Tibial nerve (tissue), 4 donors: ENCODE data around the gene CEP95. TPM values are rescaled to one million over a fixed set of nuclear protein-coding genes. Genes with fewer than 3 reads are reported as not detected.

Experiments used
- DNase-seq, 2 donors: peaks; one replicate each; pipeline ENCODE4 v3.0.0-alpha.2; 2019; ENCODE audit warnings: low spot score in 2 of 2
- H3K27ac ChIP-seq, 4 donors: fragments of 200-600 bp; sonication (generic) in 3 of 4; one replicate each; pipeline ENCODE4 v1.5.1; 2017 to 2019; ENCODE audit warnings: mild to moderate bottlenecking in 1 of 4
- H3K27me3 ChIP-seq, 2 donors: fragments of 200-600 bp; sonication (generic) in 1 of 2; one replicate each; pipeline versions ENCODE4 v1.5.1 to v1.6.0; 2017 to 2019
- H3K36me3 ChIP-seq, 3 donors: fragments of 200-600 bp; sonication (generic); one replicate each; pipeline ENCODE4 v1.5.1; 2018 to 2019
- H3K4me1 ChIP-seq, 4 donors: fragments of 200-600 bp; sonication (generic) in 3 of 4; one replicate each; pipeline ENCODE4 v1.5.1; 2017 to 2019
- H3K4me3 ChIP-seq, 4 donors: fragments of 200-600 bp; sonication (generic) in 3 of 4; one replicate each; pipeline ENCODE4 v1.5.1; 2017 to 2019; ENCODE audit warnings: mild to moderate bottlenecking in 1 of 4, moderate library complexity in 1 of 4
- H3K9me3 ChIP-seq, 4 donors: fragments of 200-600 bp; sonication (generic) in 3 of 4; one replicate each; pipeline ENCODE4 v1.5.1; 2017 to 2019
- EP300 ChIP-seq, 2 donors: sonication (generic); formaldehyde crosslinking; IDR thresholded peaks; one replicate each; pipeline ENCODE4 v1.6.1; 2017; ENCODE audit warnings: antibody characterized with exemption in 2 of 2, mild to moderate bottlenecking in 1 of 2
- POLR2A ChIP-seq, 2 donors: fragments of 450-650 bp; IDR thresholded peaks; one replicate each; pipeline ENCODE4 v1.6.1; 2017; ENCODE audit warnings: antibody characterized with exemption in 2 of 2, mild to moderate bottlenecking in 2 of 2, moderate library complexity in 2 of 2
- WGBS, 2 donors: methylation state at CpG; one replicate each; pipeline ENCODE4 v1.1.5; 2018; 5-methylcytosine and 5-hydroxymethylcytosine counted together
- total RNA-seq, 4 donors: library from RNA; depleted of rRNA; stranded (reverse); fragments of >200 nt; gene quantifications; one replicate each; pipeline ENCODE4 v1.1.0, GENCODE V29; 2016
- TF ChIP-seq, protein P1 (sequence below), 5 experiments: fragments of 200-600 bp in 3 of 5; fragments of 450-650 bp in 2 of 5; sonication (generic) in 3 of 5; IDR thresholded peaks; one replicate each; pipeline ENCODE4 v1.5.1; 2016 to 2019; ENCODE audit warnings: antibody characterized with exemption in 5 of 5, mild to moderate bottlenecking in 3 of 5, moderate library complexity in 2 of 5

The CEP95 gene
- total RNA-seq, 4 donors from 2014 or later = 45.7 to 73.9 (median 59.3) TPM

DNA sequence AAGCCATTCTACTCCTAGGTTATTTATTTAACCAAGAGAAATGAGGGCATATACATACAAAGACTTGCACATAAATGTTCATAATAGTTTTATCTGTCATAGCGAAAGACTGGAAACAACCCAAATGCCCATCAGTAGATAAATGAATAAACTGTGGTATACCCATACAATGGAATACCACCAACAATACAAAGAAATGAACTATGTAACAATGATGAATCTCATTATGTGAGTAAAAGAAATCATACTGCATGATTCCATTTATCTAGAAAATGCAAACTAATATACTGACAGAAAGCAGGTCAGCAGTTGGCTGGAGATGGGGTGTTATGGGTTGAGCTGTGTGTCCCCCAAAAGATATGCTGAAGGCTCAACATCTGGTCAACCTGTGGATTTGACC, 57.3 kb downstream of the CEP95 start:
- no peaks in the 10 kb centered on the region for H3K9me3 ChIP-seq
- peaks cover 0 to 15% (median 0%) of the 10 kb centered on the region in 4 donors for H3K4me1 ChIP-seq
- 66 to 73% methylated on average over 1 of the region's 1 CpG for WGBS, 2 donors
- TF ChIP-seq, protein P1, sequence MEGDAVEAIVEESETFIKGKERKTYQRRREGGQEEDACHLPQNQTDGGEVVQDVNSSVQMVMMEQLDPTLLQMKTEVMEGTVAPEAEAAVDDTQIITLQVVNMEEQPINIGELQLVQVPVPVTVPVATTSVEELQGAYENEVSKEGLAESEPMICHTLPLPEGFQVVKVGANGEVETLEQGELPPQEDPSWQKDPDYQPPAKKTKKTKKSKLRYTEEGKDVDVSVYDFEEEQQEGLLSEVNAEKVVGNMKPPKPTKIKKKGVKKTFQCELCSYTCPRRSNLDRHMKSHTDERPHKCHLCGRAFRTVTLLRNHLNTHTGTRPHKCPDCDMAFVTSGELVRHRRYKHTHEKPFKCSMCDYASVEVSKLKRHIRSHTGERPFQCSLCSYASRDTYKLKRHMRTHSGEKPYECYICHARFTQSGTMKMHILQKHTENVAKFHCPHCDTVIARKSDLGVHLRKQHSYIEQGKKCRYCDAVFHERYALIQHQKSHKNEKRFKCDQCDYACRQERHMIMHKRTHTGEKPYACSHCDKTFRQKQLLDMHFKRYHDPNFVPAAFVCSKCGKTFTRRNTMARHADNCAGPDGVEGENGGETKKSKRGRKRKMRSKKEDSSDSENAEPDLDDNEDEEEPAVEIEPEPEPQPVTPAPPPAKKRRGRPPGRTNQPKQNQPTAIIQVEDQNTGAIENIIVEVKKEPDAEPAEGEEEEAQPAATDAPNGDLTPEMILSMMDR (IDR thresholded peaks at IDR 0.05) = no peak
- TF ChIP-seq POLR2A (IDR thresholded peaks at IDR 0.05) (no peak), EP300 (IDR thresholded peaks at IDR 0.05) (no peak)
- H3K36me3 ChIP-seq = peaks cover 0 to 53% (median 5%) of the 10 kb centered on the region in 3 donors
- no peak overlapping the region for H3K27ac ChIP-seq
- no peak for DNase-seq
- H3K27me3 ChIP-seq = no peaks in the 10 kb centered on the region
- no peak overlapping the region for H3K4me3 ChIP-seq

DNA sequence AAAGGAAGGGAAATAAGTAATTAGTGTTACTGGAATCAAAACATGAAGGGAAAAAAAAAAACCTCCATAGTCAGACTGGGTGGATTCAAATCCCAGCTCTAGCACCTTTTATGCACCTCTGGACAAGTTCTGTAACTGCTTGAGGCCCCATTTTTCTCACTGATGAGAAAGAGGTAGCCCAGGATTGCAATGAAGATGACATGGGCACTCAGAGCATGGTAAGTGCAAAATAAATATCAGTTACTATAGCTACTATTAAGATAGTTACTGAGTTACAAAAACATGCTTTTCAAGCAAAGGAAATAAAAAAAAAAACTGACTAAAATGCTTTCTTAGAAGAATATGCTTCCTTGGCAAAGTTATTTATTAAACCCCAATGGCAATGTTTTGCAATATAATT, 58.8 kb downstream of the CEP95 start:
- DNase-seq = no peak
- H3K9me3 ChIP-seq = no peaks in the 10 kb centered on the region
- H3K36me3 ChIP-seq = peaks cover 0 to 44% (median 7%) of the 10 kb centered on the region in 3 donors
- no peak overlapping the region for H3K27ac ChIP-seq
- H3K4me3 ChIP-seq = no peak overlapping the region
- TF ChIP-seq POLR2A (IDR thresholded peaks at IDR 0.05) = no peak
- TF ChIP-seq, protein P1 (IDR thresholded peaks at IDR 0.05) = no peak
- TF ChIP-seq EP300 (IDR thresholded peaks at IDR 0.05) = no peak
- H3K27me3 ChIP-seq = no peaks in the 10 kb centered on the region
- H3K4me1 ChIP-seq = peaks cover 0 to 15% (median 0%) of the 10 kb centered on the region in 4 donors

DNA sequence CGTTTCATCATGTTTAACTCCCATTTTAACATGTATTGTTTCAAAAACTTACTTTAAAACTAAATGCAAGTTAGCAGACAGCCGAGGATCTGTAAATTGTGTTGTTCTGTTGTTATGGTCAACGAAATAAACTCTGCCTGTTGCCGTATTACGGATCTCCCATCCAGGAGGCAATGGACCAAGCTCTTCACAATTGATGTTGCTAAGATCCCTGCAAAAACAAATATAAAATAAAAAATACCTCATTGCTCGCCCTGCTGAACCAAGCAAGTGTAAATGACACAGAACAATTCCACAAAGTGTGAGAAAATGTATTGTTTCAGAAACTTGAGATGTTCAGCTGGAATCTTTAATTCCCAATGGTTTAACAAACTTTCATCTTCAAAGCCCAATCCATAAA, 65.0 kb downstream of the CEP95 start:
- H3K36me3 ChIP-seq = peaks cover 0 to 41% (median 8%) of the 10 kb centered on the region in 3 donors
- WGBS, 2 donors = 85 to 86% methylated on average over 6 of the region's 6 CpGs
- peaks cover 0 to 3% (median 0%) of the 10 kb centered on the region in 4 donors for H3K4me1 ChIP-seq

DNA sequence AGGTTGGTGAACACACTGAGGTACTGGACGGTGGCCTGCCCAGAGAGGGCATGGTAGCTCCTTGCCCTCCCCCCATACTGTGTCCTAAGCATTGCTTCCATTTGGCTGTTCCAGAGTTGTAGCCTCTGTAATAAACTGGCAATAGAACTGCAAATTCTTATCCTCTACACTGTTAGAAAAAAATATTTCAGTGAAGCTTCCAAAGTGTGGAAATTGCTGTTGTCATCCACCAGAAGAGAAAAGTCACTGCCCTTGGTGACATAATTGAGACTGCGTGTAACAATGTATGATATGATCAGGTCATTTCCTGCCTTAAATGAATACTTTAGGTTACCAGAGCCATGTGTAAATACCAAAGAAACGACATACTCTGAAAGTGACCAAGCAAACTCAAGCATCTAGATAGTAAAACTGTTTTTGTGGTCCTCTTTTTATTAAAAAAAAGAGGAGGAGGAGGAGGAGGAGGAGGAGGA, 65.9 kb downstream of the CEP95 start:
- WGBS, 2 donors = 29 to 32% methylated on average over 3 of the region's 3 CpGs
- H3K27ac ChIP-seq = no peak overlapping the region

More for the DNA sequence above, 65.0 kb downstream of the CEP95 start:
- Histone ChIP-seq H3K27me3 (no peaks in the 10 kb centered on the region), H3K27ac (no peak overlapping the region), H3K9me3 (no peaks in the 10 kb centered on the region), H3K4me3 (no peak overlapping the region)
- TF ChIP-seq EP300 (IDR thresholded peaks at IDR 0.05) (no peak), POLR2A (IDR thresholded peaks at IDR 0.05) (no peak)
- TF ChIP-seq, protein P1 (IDR thresholded peaks at IDR 0.05) = no peak
- DNase-seq = no peak

DNA sequence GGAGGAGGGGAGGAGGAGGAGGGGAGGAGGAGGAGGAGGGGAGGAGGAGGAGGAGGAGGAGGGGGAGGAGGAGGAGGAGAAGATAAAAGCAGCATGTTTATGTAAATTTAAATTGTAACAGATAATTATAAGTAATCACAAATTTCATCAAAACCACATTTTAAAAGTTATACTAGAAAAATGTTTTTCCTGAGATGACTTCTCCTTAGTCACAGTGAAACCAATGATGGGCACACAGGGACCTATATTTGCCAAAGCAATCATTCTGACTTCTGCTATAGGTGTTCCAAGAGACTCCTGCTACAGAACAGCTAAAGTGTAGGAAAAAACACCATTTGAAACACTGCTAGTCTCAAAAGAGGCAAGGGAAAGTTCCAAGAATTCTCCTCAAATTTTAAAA, 66.4 kb downstream of the CEP95 start:
- Histone ChIP-seq H3K4me3 (no peak overlapping the region), H3K27me3 (no peaks in the 10 kb centered on the region), H3K4me1 (peaks cover 0 to 3% (median 0%) of the 10 kb centered on the region in 4 donors), H3K9me3 (no peaks in the 10 kb centered on the region), H3K27ac (no peak overlapping the region), H3K36me3 (peaks cover 0 to 49% (median 8%) of the 10 kb centered on the region in 3 donors)
- DNase-seq = no peak
- TF ChIP-seq, protein P1 (IDR thresholded peaks at IDR 0.05) = no peak
- TF ChIP-seq EP300 (IDR thresholded peaks at IDR 0.05) (no peak), POLR2A (IDR thresholded peaks at IDR 0.05) (no peak)

More for the DNA sequence above, 65.9 kb downstream of the CEP95 start:
- Histone ChIP-seq H3K36me3 (peaks cover 0 to 49% (median 8%) of the 10 kb centered on the region in 3 donors), H3K9me3 (no peaks in the 10 kb centered on the region), H3K4me3 (no peak overlapping the region), H3K27me3 (no peaks in the 10 kb centered on the region), H3K4me1 (peaks cover 0 to 3% (median 0%) of the 10 kb centered on the region in 4 donors)
- TF ChIP-seq POLR2A (IDR thresholded peaks at IDR 0.05) (no peak), EP300 (IDR thresholded peaks at IDR 0.05) (no peak)
- TF ChIP-seq, protein P1 (IDR thresholded peaks at IDR 0.05) = no peak
- DNase-seq = no peak
